ENCODE data around the gene ANXA8L1. TPM values are rescaled to one million over a fixed set of nuclear protein-coding genes. Genes with fewer than 3 reads are reported as not detected.
"Not testable (repeated sequence)": the region's sequence is repeated elsewhere in the genome, so short reads cannot be mapped to it uniquely, and the experiment has no call there.

Gene ANXA8L1
- total RNA-seq, 1 experiment from 2014 or later, result not detected

DNA sequence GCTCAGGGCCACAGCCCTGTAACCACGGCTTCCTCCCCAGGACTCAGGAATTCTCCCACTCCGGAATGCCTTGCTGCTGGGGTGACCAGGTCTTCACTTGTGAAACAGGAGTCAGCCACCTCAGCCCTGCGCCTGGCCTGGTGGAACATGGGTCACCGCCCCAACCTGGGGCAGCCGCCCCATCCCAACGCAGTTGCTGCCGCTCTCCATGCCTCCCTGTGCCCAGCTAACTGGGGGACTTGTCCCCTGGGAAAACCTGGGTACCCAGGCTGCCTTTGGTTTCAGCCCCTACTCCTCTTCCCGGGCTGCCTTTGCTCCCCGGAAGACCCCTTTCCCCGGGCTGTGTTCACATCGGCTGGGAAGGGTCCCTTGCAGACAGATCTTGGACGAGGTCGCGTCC lies 22.2 kb downstream of the ANXA8L1 start:
- DNase-seq (ENCODE audit: low spot score), result not testable (repeated sequence)

GRCh38 chr10:46398212-46398886 lies 22.8 kb downstream of the ANXA8L1 start:
- peak; percentile 28 for DNase-seq (ENCODE audit: low spot score)

GRCh38 chr10:46409556-46409955 lies 34.0 kb downstream of the ANXA8L1 start:
- DNase-seq (ENCODE audit: low spot score), result not testable (repeated sequence)

DNA sequence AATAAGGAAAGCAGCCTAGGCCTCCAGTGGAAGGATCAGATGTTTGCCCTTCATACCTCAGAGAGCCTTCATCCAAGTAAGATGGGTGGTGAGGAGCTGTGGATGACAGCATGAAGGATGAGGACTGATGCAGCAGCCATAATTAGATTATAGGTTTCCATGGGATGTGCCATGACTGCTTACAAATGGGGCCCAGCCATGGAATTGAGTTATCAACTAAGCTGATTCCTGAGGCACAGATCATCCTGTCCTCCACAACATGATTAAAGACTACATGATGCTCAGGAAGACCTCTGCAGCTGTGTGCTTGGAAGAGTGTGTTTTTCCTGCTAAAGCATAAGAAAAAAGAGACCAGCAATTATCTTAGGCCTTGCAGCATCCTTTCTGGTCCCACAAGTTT lies 35.5 kb downstream of the ANXA8L1 start:
- DNase-seq (ENCODE audit: low spot score), result not testable (repeated sequence)

- not testable (repeated sequence) for DNase-seq (ENCODE audit: low spot score)
Measured at GRCh38 chr10:46412665-46413064, 37.1 kb downstream of the ANXA8L1 start.

DNA sequence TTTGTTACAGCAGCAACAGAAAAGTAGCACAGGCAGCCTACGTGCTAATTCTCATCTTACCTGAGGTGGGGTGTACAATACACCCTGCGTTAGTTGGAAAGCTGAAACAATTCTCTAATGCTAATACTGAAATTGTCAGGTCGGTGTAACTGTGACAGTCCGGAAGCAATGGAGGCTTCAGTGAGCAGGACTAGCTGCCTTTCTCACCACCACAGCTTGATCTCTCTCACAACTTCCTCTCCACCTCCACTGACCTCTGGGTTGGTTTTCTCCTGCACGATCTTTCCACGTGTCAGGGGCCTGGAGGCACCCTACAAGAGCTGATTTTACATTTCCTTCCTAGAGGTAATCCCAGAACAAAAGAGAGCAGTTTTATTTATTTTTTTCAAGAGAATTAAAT lies 39.7 kb downstream of the ANXA8L1 start:
- not testable (repeated sequence) for DNase-seq (ENCODE audit: low spot score)

DNA sequence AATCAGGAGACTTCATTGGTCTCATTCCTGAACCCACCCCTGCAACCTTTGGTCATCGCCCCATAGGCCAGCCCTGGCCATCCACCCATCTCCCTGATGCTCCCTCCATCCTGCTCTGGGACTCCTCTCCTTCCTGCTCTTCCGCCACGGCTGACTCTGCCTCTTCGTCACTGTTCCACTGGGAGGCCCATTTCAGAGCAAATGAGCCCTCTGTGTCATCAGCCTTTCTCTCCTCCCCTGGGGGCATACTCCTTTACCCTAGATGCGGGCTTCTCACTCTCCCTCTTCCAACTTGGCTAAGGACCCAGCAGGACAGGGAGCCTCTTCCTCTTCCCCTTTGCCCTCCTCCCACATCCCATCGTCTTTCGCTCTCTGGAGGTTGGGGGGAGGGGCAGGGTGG lies 42.7 kb downstream of the ANXA8L1 start:
- DNase-seq (ENCODE audit: low spot score), result not testable (repeated sequence)

GRCh38 chr10:46419570-46420379 lies 44.2 kb downstream of the ANXA8L1 start:
- DNase-seq (ENCODE audit: low spot score), result not testable (repeated sequence)

- not testable (repeated sequence) for DNase-seq (ENCODE audit: low spot score)
Measured at GRCh38 chr10:46423550-46423949, 48.0 kb downstream of the ANXA8L1 start.

DNA sequence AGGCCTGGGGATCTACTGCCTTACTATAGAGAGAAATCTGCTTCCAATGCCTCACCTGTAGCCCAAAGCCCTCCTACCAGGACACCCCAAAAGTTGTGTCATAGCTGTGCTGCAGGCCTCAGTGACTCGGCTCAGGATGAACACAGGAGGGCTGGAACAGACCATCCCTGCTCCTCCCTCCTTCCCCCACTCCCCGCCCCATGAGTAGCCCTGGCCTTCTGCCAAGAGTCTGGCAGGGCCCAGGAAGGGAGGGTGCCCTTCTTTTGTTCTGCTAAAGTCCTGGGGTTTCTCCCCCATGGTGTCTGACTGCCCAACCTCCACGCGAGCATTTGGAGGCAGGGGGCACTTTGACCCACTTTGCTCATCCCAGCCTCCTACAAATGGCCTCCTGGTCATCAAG lies 65.4 kb downstream of the ANXA8L1 start:
- DNase-seq (ENCODE audit: low spot score), result not testable (repeated sequence)

Other genes with a start within 250 kb of the ANXA8L1 start
- not detected in 2 replicates for gene ANTXRL, start 88.8 kb upstream of the ANXA8L1 start, total RNA-seq (2014; rRNA removed; shearing (Covaris generic))
- gene NPY4R, start 90.2 kb downstream of the ANXA8L1 start, total RNA-seq (2014; rRNA removed; shearing (Covaris generic)), result 0.15 TPM in 1 of 2 replicates, not detected in the other
- 0.70 and 0.89 TPM in 2 replicates for gene GPRIN2, start 180.9 kb downstream of the ANXA8L1 start, total RNA-seq (2014; rRNA removed; shearing (Covaris generic))
- not detected in 2 replicates for gene SYT15, start 203.4 kb downstream of the ANXA8L1 start, total RNA-seq (2014; rRNA removed; shearing (Covaris generic))